ENCODE results near the gene CRAT.

The CRAT gene

DNA sequence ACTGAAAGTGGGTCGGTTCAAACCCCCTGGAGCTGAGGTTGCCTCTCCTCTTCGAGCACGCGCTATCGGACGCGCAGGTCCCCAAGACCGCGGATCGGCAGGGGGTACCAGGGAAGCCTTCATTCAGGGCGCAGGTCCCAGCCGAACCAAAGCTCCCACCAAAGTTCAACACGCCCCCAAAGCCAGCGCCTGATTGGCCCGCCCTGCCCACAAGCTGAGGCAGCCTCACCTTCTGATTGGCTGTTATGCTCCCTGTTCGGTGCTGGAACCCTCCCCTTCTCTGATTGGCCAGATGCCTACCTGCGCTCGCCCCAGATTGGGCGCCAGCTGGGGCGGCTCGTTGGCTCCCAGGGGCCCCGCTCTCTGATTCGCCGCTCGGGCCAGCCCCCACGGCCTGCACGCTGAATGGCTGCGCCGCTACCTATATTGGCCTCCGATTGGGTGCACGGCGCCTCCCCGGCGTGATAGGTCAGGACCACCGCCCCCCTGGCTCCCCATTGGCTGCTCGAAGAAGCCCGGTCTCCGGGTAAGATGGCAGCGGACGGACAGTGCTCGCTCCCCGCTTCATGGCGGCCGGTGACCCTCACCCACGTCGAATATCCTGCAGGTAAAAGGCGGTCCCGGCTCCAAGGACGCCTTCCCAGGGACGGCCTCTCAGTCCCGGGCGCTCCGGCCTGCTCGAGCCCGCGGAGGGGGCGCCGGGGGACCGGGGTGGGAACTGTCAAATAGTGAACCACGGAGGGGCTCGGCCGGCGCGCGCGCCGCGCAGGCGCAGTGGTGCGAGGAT is 29.8 kb downstream of the CRAT start, which contains the start of gene DOLPP1:
DOLPP1 (plus strand) TSS at position 511 of the 787 bp plus-strand sequence; CDS start at position 532, 21 bp downstream.
- FAIRE-seq, result peak; percentile 97

DNA sequence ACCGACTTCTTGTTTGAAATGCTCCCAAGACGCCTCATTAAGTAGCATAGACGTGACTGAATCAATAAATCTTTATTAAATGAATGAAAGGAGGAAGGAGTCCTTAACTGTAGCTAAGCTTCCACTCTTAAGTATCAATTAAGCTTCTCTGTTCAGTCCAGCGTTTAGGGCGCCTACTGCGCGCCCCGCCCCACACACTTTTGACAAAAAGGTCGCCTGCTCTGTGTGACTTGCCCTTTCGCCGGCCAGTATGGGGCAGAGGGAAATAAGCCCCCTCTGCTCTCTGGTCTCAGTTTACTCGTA is 30.3 kb downstream of the CRAT start:
- FAIRE-seq, result no peak

DNA sequence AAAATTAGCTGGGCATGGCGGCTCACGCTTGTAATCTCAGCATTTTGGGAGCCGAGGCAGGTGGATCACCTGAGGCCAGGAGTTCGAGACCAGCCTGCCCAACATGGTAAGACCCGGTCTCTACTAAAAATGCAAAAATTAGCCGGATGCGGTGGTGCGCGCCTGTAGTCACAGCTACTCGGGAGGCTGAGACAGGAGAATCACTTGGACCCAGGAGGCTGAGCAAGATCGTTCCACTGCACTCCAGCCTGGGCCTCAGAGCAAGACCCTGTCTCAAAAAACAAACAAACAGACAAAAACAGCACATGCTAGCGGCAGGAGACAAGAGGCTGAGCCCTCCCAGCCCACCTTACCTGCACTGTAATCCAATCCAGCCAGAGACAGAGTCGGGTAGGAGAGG is 30.8 kb downstream of the CRAT start:
- no peak for FAIRE-seq

DNA sequence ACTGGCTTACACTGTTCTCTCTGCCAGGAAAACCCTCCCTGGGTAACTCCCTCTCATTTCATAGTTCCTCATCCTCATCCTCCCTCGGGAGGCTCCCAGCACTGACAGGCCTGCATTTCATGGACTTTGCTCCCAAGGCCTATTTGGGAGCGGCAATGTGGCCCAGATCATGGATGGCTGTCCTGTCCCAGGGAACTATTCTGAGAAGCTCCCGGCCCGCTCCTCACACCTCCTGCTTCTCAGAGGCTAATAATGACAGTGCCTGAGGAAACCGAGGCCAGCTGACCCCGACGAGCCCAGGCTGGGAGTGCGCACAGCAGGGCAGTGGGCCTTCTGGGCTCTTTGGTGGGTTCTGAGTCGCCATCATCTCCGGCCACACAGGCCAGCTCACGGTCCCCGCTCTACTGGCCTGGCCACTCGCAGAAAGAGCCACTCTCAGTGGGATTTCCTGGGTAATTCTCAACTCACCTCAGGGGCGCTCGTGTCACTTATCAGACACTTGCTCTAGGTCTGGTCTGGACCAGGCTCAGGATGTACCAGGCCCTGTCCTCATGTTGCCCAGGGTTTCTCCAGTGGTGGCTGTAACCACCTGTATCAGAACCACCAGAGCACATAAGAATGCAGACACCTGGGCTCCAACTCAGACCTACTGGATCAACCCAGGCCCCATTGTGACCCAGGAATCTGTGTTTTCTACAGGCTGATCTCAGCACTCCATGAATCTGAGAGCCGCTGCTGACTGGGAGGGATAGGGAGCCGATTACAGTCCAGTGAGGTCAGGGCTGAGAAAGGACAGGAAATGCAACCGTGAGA is 31.7 kb downstream of the CRAT start:
- no peak for FAIRE-seq

DNA sequence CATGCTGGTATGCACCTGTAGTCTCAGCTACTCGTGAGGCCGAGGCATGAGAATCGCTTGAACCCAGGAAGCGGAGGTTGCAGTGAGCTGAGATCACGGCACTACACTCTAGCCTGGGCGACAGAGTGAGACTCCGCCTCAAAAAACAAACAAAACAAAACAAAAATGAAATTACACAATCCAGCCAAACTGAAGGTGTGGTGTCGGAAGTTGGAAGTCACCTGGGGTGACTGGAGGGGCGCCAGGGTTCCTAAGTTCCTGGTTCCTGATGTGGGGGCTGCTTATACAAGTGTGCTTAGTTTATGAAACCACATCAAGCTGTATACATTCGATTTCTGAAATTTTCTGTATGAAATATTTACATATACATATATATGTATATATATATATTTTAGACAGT is 33.4 kb downstream of the CRAT start:
- FAIRE-seq, result no peak

DNA sequence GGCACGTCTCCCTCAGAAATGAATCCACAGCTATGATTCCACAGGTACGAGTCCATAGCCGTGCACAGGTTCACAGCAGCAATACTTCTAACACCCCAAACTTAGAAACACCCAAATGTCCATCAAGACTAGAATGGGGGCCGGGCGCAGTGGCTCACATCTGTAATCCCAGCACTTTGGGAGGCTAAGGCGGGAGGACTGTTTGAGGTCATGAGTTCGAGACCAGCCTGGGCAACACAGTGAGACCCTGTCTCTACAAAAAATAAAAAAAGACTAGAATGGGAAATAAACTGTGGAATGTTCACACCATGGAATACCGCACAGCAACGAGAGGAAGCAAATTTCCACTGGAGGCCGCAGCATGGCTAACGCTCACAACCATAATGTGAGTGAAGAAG is 34.0 kb downstream of the CRAT start:
- FAIRE-seq, result no peak

- no peak for FAIRE-seq
Observed at GRCh38 chr9:129075996-129076639, 34.5 kb downstream of the CRAT start.

DNA sequence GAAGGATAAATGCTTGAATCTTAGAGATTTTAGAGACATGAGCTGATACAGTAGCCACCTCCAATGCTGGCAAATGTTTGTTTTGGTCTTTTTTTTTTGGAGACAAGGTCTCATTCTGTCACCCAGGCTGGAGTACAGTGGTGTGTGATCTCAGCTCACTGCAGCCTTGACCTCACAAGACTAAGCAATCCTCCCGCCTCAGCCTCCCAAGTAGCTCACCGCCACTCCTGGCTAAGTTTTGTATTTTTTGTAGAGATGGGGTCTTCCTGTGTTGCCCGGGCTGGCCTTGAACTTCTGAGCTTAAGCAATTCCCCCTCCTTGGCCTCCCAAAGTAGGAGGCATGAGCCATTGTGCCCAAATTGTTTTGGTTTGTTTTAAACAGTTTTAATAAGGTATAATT is 36.5 kb downstream of the CRAT start:
- FAIRE-seq, result no peak

- no peak for FAIRE-seq
Observed at GRCh38 chr9:129073404-129073803, 37.2 kb downstream of the CRAT start.

GRCh38 chr9:129072171-129072570 is 38.4 kb downstream of the CRAT start:
- FAIRE-seq, result no peak

DNA sequence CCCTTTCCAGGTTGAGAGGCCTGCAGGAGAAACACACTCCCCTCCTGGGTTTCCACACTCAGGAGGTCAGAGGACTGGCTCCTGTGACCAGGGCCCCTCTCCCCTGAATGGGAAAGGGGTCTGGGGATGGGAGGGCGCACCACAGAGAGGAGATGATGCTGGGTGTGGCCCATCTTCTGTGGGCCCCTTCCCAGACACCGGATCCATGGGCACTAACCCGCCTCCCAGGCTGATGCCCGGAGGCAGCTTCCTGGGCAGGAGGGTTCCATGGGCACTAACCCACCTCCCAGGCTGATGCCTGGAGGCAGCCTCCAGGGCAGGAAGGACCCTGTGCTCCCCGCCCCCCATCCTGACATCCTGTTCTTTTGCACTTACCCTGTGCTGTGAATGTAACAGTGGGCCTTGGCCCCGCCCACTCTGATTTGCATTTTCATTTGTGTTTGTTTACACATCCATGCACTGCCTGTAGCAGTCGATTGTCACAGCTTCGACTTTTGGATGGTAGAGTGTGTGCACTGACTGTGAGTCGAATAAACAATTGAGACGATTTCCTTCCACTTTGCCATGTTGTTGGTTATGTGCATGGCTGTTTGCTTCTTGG is 39.0 kb downstream of the CRAT start:
- FAIRE-seq, result no peak

- FAIRE-seq, result no peak
Observed at GRCh38 chr9:129070696-129071525, 39.7 kb downstream of the CRAT start.

GRCh38 chr9:129069862-129070641 is 40.5 kb downstream of the CRAT start:
- no peak for FAIRE-seq

- FAIRE-seq, result no peak
Observed at GRCh38 chr9:129068990-129069861, 41.4 kb downstream of the CRAT start.

GRCh38 chr9:129068110-129068509 is 42.5 kb downstream of the CRAT start:
- no peak for FAIRE-seq

DNA sequence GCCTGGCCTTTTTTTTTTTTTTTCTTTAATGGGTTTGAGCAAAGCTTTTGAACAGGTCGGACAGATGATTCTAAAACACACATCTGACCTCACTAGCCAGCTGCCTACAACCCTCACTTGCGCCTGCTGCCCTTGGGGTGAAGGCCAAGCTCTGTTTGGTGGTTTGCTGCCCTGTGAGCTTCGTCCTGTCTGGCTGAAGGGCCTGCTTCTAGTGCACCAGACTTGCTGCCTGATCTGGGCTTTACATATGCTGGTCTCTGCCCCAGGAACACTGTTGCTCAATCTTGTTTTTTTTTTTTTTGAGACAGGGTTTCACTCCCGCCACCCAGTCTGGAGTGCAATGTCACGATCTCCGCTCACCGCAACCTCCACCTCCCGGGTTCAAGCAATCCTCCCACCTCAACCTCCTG is 46.1 kb downstream of the CRAT start:
- no peak for FAIRE-seq

GRCh38 chr9:129063061-129063460 is 47.5 kb downstream of the CRAT start:
- FAIRE-seq, result no peak

DNA sequence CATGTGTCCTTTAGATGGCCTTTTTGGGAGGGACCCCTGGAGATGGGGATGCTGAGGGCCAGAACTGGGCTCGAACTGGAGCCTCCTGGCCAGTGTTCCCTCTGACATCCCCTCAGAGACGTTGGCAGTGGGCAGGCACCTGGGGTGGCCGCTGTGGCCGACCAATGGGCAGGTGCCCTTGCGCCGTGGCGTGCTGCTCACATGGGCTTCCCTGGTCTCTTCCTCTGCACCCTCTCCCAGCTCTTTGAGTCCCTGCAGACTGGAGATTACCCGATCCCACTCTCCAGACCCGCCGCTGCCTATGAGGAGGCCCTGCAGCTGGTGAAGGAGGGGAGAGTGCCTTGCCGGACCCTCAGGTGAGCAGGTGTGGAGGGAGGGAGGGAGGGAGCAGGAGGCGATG is 49.6 kb downstream of the CRAT start:
- FAIRE-seq, result no peak

- FAIRE-seq, result no peak
Observed at GRCh38 chr9:129059796-129060785, 50.5 kb downstream of the CRAT start.
